ENCODE data around the gene ITPR2.

The ITPR2 gene

DNA sequence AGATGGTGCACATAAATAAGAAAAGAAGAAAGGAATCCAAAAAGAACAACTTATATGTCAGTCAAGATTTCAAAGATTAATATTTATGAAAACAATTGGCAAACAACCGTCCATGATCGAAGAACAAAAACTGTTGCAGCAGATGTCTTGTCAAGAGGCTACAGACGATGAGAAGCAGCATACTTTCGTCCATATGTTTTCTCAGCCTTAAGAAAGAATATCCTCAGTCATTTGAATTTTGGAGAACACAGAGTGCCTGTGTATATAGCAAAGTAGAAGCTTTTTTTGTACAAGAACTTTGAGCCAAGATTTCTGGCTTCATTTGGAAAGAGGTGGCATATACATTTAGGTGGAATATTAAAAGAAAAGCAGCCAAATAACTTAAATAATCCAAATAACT, 297.2 kb downstream of the ITPR2 start:
- no peaks in the 10 kb centered on the region for H3K4me1 ChIP-seq
- no peaks in the 10 kb centered on the region for H3K36me3 ChIP-seq
- H3K9me3 ChIP-seq, result no peaks in the 10 kb centered on the region
- no peak for TF ChIP-seq CTCF (IDR thresholded peaks at IDR 0.05; ENCODE audit: low read depth, low read length)
- no peak overlapping the region for H3K4me3 ChIP-seq (ENCODE audit: low read depth, low read length)
- H3K27me3 ChIP-seq, result no peaks in the 10 kb centered on the region; the same call in 1 of the 2 replicates
- DNase-seq, result no peak

DNA sequence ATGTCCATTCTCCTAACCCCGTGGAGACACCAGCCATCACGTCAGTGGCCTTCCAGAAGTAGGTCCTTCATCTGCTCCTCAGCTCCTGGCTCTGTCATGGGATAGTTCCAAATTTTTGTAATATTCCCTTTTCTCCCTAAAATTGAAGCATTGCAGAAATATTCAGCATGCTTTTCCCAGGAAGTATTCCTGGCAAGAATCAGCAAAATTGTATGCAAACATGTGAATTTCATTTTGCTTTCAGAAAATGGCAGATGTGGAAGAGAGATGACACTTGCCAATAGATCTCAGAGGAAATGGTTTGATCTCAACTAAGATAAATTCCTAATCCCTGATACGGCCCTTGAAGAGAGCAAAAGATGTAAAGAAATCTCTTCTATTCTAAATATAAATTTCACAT, 298.9 kb downstream of the ITPR2 start:
- Histone ChIP-seq H3K4me1 (no peaks in the 10 kb centered on the region), H3K27me3 (no peaks in the 10 kb centered on the region), H3K9me3 (no peaks in the 10 kb centered on the region), H3K36me3 (no peaks in the 10 kb centered on the region), H3K4me3 (ENCODE audit: low read depth, low read length) (no peak overlapping the region)
- no peak for DNase-seq
- TF ChIP-seq CTCF (IDR thresholded peaks at IDR 0.05; ENCODE audit: low read depth, low read length), result no peak

DNA sequence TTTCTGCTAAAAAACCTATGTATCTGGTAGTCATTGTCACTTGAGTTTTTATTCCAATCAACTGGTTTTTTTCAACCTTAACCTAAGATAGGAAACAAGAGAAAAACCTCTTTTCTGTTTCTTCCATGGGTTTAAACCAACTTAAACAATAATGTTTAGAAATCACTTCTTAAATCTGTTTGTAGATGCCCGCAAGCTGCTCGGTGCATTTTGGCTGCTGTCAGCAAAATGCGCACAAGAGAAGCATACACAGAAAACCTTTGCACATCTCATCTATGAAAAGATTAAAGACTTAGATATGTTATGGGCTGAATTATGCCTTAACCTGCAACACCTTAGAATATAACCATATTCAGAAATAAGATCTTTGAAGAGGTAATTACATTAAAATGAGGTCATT, 299.8 kb downstream of the ITPR2 start:
- TF ChIP-seq CTCF (IDR thresholded peaks at IDR 0.05; ENCODE audit: low read depth, low read length), result no peak
- H3K4me1 ChIP-seq, result no peaks in the 10 kb centered on the region
- no peaks in the 10 kb centered on the region for H3K9me3 ChIP-seq
- H3K27me3 ChIP-seq, result no peaks in the 10 kb centered on the region
- no peak overlapping the region for H3K4me3 ChIP-seq (ENCODE audit: low read depth, low read length)
- no peak for DNase-seq
- no peaks in the 10 kb centered on the region for H3K36me3 ChIP-seq

- no peak overlapping the region for H3K4me3 ChIP-seq (ENCODE audit: low read depth, low read length)
- DNase-seq, result no peak
- no peak for TF ChIP-seq CTCF (IDR thresholded peaks at IDR 0.05; ENCODE audit: low read depth, low read length)
- H3K9me3 ChIP-seq, result no peaks in the 10 kb centered on the region; the same call in 1 of the 2 replicates
- H3K27me3 ChIP-seq, result no peaks in the 10 kb centered on the region
- H3K4me1 ChIP-seq, result no peaks in the 10 kb centered on the region
- no peaks in the 10 kb centered on the region for H3K36me3 ChIP-seq
Observed at GRCh38 chr12:26530461-26530860, 302.5 kb downstream of the ITPR2 start.

- H3K4me1 ChIP-seq, result no peaks in the 10 kb centered on the region
- no peaks in the 10 kb centered on the region for H3K36me3 ChIP-seq
- DNase-seq, result no peak
- TF ChIP-seq CTCF (IDR thresholded peaks at IDR 0.05; ENCODE audit: low read depth, low read length), result no peak
- H3K27me3 ChIP-seq, result no peaks in the 10 kb centered on the region
- no peak overlapping the region for H3K4me3 ChIP-seq (ENCODE audit: low read depth, low read length)
- H3K9me3 ChIP-seq, result peaks cover 5% of the 10 kb centered on the region; the same call in 1 of the 2 replicates
Observed at GRCh38 chr12:26528943-26529342, 304.1 kb downstream of the ITPR2 start.

DNA sequence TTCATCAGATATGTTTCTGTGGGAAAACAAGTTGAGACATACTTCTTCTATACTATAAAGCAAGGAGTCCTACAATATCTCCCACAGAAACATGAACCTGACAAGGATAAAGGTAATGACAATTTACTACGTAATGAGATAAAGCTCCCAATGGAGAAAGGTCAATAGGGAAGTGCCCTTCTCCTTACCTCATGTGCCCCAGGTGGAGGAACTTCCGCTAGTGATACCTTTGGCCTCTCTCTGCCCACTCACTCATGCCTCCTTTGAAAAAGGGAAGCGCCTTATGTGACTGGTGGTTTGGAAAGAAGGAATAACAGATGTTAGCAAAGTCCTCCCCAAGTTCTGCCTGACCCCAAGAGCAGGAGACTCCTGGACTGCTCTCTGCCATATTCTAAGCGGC, 305.3 kb downstream of the ITPR2 start:
- H3K4me1 ChIP-seq, result no peaks in the 10 kb centered on the region
- no peak for TF ChIP-seq CTCF (IDR thresholded peaks at IDR 0.05; ENCODE audit: low read depth, low read length)
- peaks cover 5% of the 10 kb centered on the region; the same call in 1 of the 2 replicates for H3K9me3 ChIP-seq
- no peaks in the 10 kb centered on the region for H3K27me3 ChIP-seq
- no peak for DNase-seq
- H3K36me3 ChIP-seq, result no peaks in the 10 kb centered on the region
- no peak overlapping the region for H3K4me3 ChIP-seq (ENCODE audit: low read depth, low read length)
